ENCODE results near the gene FGD6. TPM values are rescaled to one million over a fixed set of nuclear protein-coding genes. Genes with fewer than 3 reads are reported as not detected.
"Not testable (repeated sequence)": the region's sequence is repeated elsewhere in the genome, so short reads cannot be mapped to it uniquely, and the experiment has no call there.

The FGD6 gene
- total RNA-seq, 5 donors from 2014 or later (not counting 1 experiment from before 2014, with no cell fraction given) = 0.55 to 1.9 (median 0.70) TPM

DNA sequence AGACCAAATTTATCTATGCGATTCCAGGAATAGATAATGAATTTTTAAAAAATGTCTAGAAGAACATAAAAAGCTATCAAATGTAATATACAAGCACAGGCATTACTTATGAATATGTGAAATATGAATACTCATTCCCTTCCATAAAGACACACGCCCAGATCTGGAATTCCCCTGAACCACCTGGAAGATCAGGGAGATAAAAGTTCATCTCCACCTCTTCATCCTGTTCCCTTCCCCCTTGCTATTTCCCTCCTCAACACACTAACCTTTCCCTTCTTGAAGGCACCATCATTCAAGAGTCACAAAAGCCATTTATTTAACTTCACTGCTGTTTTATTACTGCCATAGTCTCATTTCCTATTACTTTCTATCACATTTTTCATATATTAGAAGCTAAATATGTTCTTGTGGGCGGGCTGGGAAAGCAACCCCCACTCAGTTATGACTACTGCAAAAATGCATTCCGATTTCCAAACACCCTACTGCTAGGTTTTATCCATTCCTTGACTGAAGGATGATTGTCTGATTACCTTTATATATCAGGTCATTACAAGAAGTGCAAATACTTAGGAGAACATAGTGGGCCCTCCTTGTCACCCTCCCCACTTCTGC lies 16.1 kb downstream of the FGD6 start:
- H3K27ac ChIP-seq (ENCODE audit: low read length) = no peak overlapping the region
- Mint-ChIP-seq H3K4me1 (peaks cover 8 to 21% (median 9%) of the 10 kb centered on the region in 3 donors), H3K27me3 (peaks cover 0 to 3% of the 10 kb centered on the region in 2 donors), H3K27ac (no peak overlapping the region), H3K9me3 (no peaks in the 10 kb centered on the region), H3K4me3 (no peak overlapping the region), H3K36me3 (no peaks in the 10 kb centered on the region)
- H3K4me1 ChIP-seq (ENCODE audit: control insufficient read depth in 1 of 2, extremely low read depth in 1 of 2, insufficient read depth in 2 of 2, low read length in 2 of 2) = peaks cover 0 to 12% of the 10 kb centered on the region in 2 experiments
- ChIA-PET POLR2A (interaction anchor here in 1 of 2 donors (0.6 kb wide), 1 partner anchor 13 kb away, joined by 4 read pairs; no protein-coding TSS in a partner anchor), CTCF (interaction anchor here (0.6 to 0.7 kb wide), 3 partner anchors 44 to 316 kb away, joined by 3 to 4 read pairs (median 3); no protein-coding TSS in a partner anchor)
- no peak for ATAC-seq (replicated peaks in 1 of 4)
- H3K27me3 ChIP-seq (replicated peaks in 1 of 2; ENCODE audit: control insufficient read depth in 2 of 2, extremely low read depth in 1 of 2, insufficient read depth in 2 of 2, low read length in 1 of 2) = peaks cover 0 to 3% of the 10 kb centered on the region in 2 experiments
- H3K4me3 ChIP-seq (ENCODE audit: control insufficient read depth in 1 of 2, extremely low read depth in 1 of 2, low read length in 1 of 2) = no peak overlapping the region
- H3K9me3 ChIP-seq = no peaks in the 10 kb centered on the region
- 56% methylated on average over 1 of the region's 4 CpGs for WGBS (ENCODE audit: insufficient coverage)
- no peak for DNase-seq
- H3K36me3 ChIP-seq (ENCODE audit: control insufficient read depth in 2 of 2, extremely low read depth in 1 of 2, insufficient read depth in 1 of 2, low read length in 1 of 2) = no peaks in the 10 kb centered on the region

DNA sequence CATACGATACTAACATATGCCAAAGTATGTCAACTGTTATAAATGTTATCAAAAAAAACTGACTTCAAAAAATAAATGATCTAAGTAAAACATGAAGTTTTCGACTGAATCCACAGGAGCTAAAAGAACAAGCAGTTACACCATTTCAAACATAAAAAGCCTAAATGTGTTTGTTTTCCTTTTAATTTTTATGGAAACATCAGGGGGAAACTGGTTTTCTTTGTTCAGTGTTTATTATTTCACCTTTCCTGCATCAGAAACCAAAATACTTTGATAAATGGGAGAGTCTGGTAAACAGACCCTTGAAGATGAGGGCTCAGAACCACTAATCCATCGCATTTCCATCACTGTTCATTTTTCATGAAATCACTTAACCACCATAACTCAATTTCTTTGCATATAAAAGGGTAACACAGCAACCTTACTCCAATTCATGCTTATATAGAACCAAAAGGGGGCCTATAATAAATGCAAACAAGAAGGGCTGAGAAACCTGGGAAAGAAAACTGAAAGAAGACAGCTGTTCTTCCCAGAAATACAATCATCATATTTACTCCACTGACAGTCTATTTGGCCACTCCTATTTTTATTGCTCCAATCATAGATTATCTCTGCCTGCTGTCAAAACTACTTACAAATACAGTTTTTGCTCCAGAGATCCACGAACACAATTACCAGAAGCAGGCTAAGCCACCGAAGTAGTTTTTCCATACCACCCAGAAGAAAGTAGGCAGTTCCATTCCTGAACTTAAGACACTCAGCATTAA lies 17.0 kb downstream of the FGD6 start:
- ChIA-PET CTCF (interaction anchor here in 1 of 2 donors (0.6 kb wide), 1 partner anchor 1936 kb away, joined by 3 read pairs; no protein-coding TSS in a partner anchor), POLR2A (interaction anchor here (0.5 to 0.6 kb wide), 2 partner anchors 22 to 64 kb away, joined by 6 to 17 read pairs; no protein-coding TSS in a partner anchor)
- peaks cover 0 to 3% of the 10 kb centered on the region in 2 donors for H3K27me3 Mint-ChIP-seq
- no peak for ATAC-seq (replicated peaks in 1 of 4)
- H3K36me3 ChIP-seq (ENCODE audit: control insufficient read depth in 2 of 2, extremely low read depth in 1 of 2, insufficient read depth in 1 of 2, low read length in 1 of 2) = no peaks in the 10 kb centered on the region
- DNase-seq = no peak
- no peak overlapping the region for H3K27ac Mint-ChIP-seq
- H3K4me3 Mint-ChIP-seq = no peak overlapping the region
- no peak overlapping the region for H3K4me3 ChIP-seq (ENCODE audit: control insufficient read depth in 1 of 2, extremely low read depth in 1 of 2, low read length in 1 of 2)
- no peaks in the 10 kb centered on the region for H3K9me3 ChIP-seq
- no peaks in the 10 kb centered on the region for H3K9me3 Mint-ChIP-seq
- peaks cover 0 to 3% of the 10 kb centered on the region in 2 experiments for H3K27me3 ChIP-seq (replicated peaks in 1 of 2; ENCODE audit: control insufficient read depth in 2 of 2, extremely low read depth in 1 of 2, insufficient read depth in 2 of 2, low read length in 1 of 2)
- H3K36me3 Mint-ChIP-seq = no peaks in the 10 kb centered on the region
- no peak overlapping the region for H3K27ac ChIP-seq (ENCODE audit: low read length)
- H3K4me1 Mint-ChIP-seq = peaks cover 8 to 21% (median 9%) of the 10 kb centered on the region in 3 donors
- peaks cover 0 to 12% of the 10 kb centered on the region in 2 experiments for H3K4me1 ChIP-seq (ENCODE audit: control insufficient read depth in 1 of 2, extremely low read depth in 1 of 2, insufficient read depth in 2 of 2, low read length in 2 of 2)
- 82% methylated on average over 2 of the region's 5 CpGs for WGBS (ENCODE audit: insufficient coverage)

DNA sequence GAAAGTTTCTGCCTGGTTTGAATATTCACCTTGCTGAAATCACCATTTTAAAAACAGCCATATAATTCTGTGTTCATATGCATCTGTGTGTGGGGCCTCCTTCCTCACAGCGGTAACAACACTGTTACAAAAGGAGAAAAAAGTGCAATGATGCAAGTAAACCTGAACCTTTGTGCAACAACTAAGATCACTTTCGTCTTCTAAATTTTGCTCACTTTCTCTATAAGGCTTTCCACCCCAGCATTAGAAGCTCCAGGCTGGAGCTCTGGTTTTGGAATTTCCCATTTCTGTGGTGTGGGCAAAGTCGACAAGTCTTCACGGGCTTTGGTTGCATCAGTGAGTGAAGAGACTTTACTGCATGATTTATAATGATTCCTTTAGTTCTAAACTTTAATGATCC lies 18.4 kb downstream of the FGD6 start:
- no CpG with 5 or more reads among the region's 4 CpGs for WGBS (ENCODE audit: insufficient coverage)
- Mint-ChIP-seq H3K4me1 (peaks cover 8 to 21% (median 9%) of the 10 kb centered on the region in 3 donors), H3K27ac (no peak overlapping the region), H3K9me3 (no peaks in the 10 kb centered on the region), H3K27me3 (peaks cover 0 to 3% of the 10 kb centered on the region in 2 donors), H3K36me3 (no peaks in the 10 kb centered on the region), H3K4me3 (no peak overlapping the region)
- H3K4me3 ChIP-seq (ENCODE audit: control insufficient read depth in 1 of 2, extremely low read depth in 1 of 2, low read length in 1 of 2) = no peak overlapping the region
- POLR2A ChIA-PET = interaction anchor here in 1 of 2 donors (0.6 kb wide), 1 partner anchor 287 kb away, joined by 6 read pairs; no protein-coding TSS in a partner anchor
- H3K4me1 ChIP-seq (ENCODE audit: control insufficient read depth in 1 of 2, extremely low read depth in 1 of 2, insufficient read depth in 2 of 2, low read length in 2 of 2) = peaks cover 0 to 12% of the 10 kb centered on the region in 2 experiments
- peaks cover 0 to 3% of the 10 kb centered on the region in 2 experiments for H3K27me3 ChIP-seq (replicated peaks in 1 of 2; ENCODE audit: control insufficient read depth in 2 of 2, extremely low read depth in 1 of 2, insufficient read depth in 2 of 2, low read length in 1 of 2)
- no peak for DNase-seq
- CTCF ChIA-PET = interaction anchor here in 1 of 2 donors (0.6 kb wide), 1 partner anchor 1167 kb away, joined by 3 read pairs; no protein-coding TSS in a partner anchor
- no peaks in the 10 kb centered on the region for H3K36me3 ChIP-seq (ENCODE audit: control insufficient read depth in 2 of 2, extremely low read depth in 1 of 2, insufficient read depth in 1 of 2, low read length in 1 of 2)
- no peak overlapping the region for H3K27ac ChIP-seq (ENCODE audit: low read length)
- H3K9me3 ChIP-seq = no peaks in the 10 kb centered on the region
- no peak for ATAC-seq (replicated peaks in 1 of 4)

DNA sequence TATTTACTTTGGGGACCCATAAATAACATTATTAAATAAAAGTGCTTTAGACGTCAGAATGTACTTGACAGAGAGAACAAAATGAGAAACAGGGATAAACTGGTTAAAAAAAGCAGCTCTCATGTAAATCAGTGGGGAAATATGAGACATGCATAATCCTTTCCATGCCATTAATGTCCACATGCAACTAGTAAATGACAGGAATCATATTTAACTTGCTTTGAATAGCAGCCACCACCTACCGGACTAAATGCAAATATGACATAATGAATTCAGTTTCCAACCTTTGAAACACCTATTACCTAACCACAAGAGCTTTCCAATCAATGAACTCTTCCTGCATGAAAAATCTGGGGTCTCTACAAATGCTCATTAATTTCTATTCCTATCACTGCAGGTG lies 19.6 kb downstream of the FGD6 start:
- H3K27me3 Mint-ChIP-seq = peaks cover 0 to 4% of the 10 kb centered on the region in 2 donors
- H3K4me1 ChIP-seq (ENCODE audit: control insufficient read depth in 1 of 2, extremely low read depth in 1 of 2, insufficient read depth in 2 of 2, low read length in 2 of 2) = peaks cover 0 to 5% of the 10 kb centered on the region in 2 experiments
- no peak overlapping the region for H3K27ac ChIP-seq (ENCODE audit: low read length)
- no peak for ATAC-seq (replicated peaks in 1 of 4)
- peaks cover 0 to 3% of the 10 kb centered on the region in 2 experiments for H3K27me3 ChIP-seq (replicated peaks in 1 of 2; ENCODE audit: control insufficient read depth in 2 of 2, extremely low read depth in 1 of 2, insufficient read depth in 2 of 2, low read length in 1 of 2)
- H3K27ac Mint-ChIP-seq = no peak overlapping the region
- no peak overlapping the region for H3K4me3 ChIP-seq (ENCODE audit: control insufficient read depth in 1 of 2, extremely low read depth in 1 of 2, low read length in 1 of 2)
- no peaks in the 10 kb centered on the region for H3K36me3 ChIP-seq (ENCODE audit: control insufficient read depth in 2 of 2, extremely low read depth in 1 of 2, insufficient read depth in 1 of 2, low read length in 1 of 2)
- ChIA-PET POLR2A (no interaction called here), CTCF (no interaction called here)
- H3K9me3 Mint-ChIP-seq = no peaks in the 10 kb centered on the region
- H3K36me3 Mint-ChIP-seq = no peaks in the 10 kb centered on the region
- no peak for DNase-seq
- H3K4me1 Mint-ChIP-seq = peaks cover 2 to 12% (median 4%) of the 10 kb centered on the region in 3 donors
- no peak overlapping the region for H3K4me3 Mint-ChIP-seq
- WGBS (ENCODE audit: insufficient coverage) = 80% methylated on average over 1 of the region's 2 CpGs
- no peaks in the 10 kb centered on the region for H3K9me3 ChIP-seq

DNA sequence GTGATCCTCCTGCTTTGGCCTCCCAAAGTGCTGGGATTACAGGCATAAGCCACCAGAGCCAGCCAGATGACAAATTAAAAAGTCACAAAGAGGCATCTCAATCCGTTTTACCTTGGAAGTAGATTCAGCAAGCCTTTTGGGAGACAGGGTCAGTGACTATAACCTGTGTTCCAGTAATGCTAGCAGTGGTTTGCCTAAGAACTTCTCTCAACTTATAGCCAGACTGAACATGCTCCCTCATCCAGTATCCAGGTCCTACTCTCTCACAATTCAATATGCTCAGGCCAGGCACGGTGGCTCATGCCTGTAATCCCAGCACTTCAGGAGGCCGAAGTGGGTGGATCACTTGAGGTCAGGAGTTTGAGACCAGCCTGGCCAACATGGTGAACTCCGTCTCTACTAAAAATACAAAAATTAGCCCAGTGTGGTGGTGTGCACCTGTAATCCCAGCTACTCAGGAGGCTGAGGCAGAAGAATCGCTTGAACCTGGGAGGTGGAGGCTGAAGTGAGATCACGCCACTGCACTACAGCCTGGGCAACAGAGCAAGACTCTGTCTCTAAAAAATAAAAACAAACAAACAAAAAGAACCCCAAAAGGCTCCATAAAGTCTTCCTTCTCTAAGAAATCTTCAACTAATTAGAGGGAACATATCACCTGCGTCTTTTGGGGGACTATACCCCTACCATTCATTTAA lies 20.2 kb downstream of the FGD6 start:
- H3K9me3 ChIP-seq; H3K27me3 ChIP-seq (replicated peaks in 1 of 2; ENCODE audit: control insufficient read depth in 2 of 2, extremely low read depth in 1 of 2, insufficient read depth in 2 of 2, low read length in 1 of 2); H3K36me3 Mint-ChIP-seq; H3K4me3 Mint-ChIP-seq; H3K36me3 ChIP-seq (ENCODE audit: control insufficient read depth in 2 of 2, extremely low read depth in 1 of 2, insufficient read depth in 1 of 2, low read length in 1 of 2); H3K4me1 ChIP-seq (ENCODE audit: control insufficient read depth in 1 of 2, extremely low read depth in 1 of 2, insufficient read depth in 2 of 2, low read length in 2 of 2); DNase-seq; ATAC-seq (replicated peaks in 1 of 4); CTCF ChIA-PET; H3K27ac Mint-ChIP-seq; H3K27me3 Mint-ChIP-seq; H3K4me3 ChIP-seq (ENCODE audit: control insufficient read depth in 1 of 2, extremely low read depth in 1 of 2, low read length in 1 of 2); H3K27ac ChIP-seq (ENCODE audit: low read length); H3K4me1 Mint-ChIP-seq; H3K9me3 Mint-ChIP-seq; POLR2A ChIA-PET: not testable (repeated sequence)
- 100% methylated on average over 2 of the region's 7 CpGs for WGBS (ENCODE audit: insufficient coverage)

DNA sequence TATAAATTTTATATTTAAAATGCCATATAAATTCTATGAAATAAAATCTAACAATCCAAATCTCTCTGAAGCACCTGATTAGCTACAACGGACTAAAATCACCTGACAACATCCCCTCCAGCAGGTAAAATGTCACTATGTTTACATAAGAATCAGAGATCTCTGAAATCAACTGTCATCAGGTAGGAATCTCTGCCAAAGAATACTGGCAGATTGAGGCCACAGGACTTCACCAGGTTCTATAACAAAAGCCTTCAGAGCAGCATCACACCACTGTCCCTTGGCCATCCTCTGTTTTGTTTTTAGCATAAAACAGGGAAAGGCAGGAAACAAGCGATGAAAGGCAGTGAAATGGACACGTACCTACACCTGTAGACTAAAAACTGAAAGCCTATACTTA lies 22.1 kb downstream of the FGD6 start:
- CTCF ChIA-PET = interaction anchor here in 1 of 2 donors (0.5 kb wide), 1 partner anchor 27 kb away, joined by 3 read pairs; no protein-coding TSS in a partner anchor

More for the DNA sequence above, 22.1 kb downstream of the FGD6 start:
- no peak overlapping the region for H3K27ac ChIP-seq (ENCODE audit: low read length)
- H3K27me3 ChIP-seq (replicated peaks in 1 of 2; ENCODE audit: control insufficient read depth in 2 of 2, extremely low read depth in 1 of 2, insufficient read depth in 2 of 2, low read length in 1 of 2) = peaks cover 0 to 3% of the 10 kb centered on the region in 2 experiments
- Mint-ChIP-seq H3K9me3 (no peaks in the 10 kb centered on the region), H3K4me3 (no peak overlapping the region), H3K36me3 (no peaks in the 10 kb centered on the region), H3K27ac (no peak overlapping the region), H3K4me1 (no peaks in the 10 kb centered on the region), H3K27me3 (peaks cover 0 to 1% of the 10 kb centered on the region in 2 donors)
- H3K36me3 ChIP-seq (ENCODE audit: control insufficient read depth in 2 of 2, extremely low read depth in 1 of 2, insufficient read depth in 1 of 2, low read length in 1 of 2) = no peaks in the 10 kb centered on the region
- no peak overlapping the region for H3K4me3 ChIP-seq (ENCODE audit: control insufficient read depth in 1 of 2, extremely low read depth in 1 of 2, low read length in 1 of 2)
- DNase-seq (no peak), ATAC-seq (replicated peaks in 1 of 4) (no peak)
- no peaks in the 10 kb centered on the region for H3K9me3 ChIP-seq
- POLR2A ChIA-PET = no interaction called here
- WGBS (ENCODE audit: insufficient coverage) = 100% methylated on average over 1 of the region's 3 CpGs
- no peaks in the 10 kb centered on the region for H3K4me1 ChIP-seq (ENCODE audit: control insufficient read depth in 1 of 2, extremely low read depth in 1 of 2, insufficient read depth in 2 of 2, low read length in 2 of 2)
